Measurements from ENCODE around the gene TMEM266.

TMEM266 gene

GRCh38 chr15:76189106-76189505 is 129.3 kb downstream of the TMEM266 start:
- DNase-seq = no peak

DNA sequence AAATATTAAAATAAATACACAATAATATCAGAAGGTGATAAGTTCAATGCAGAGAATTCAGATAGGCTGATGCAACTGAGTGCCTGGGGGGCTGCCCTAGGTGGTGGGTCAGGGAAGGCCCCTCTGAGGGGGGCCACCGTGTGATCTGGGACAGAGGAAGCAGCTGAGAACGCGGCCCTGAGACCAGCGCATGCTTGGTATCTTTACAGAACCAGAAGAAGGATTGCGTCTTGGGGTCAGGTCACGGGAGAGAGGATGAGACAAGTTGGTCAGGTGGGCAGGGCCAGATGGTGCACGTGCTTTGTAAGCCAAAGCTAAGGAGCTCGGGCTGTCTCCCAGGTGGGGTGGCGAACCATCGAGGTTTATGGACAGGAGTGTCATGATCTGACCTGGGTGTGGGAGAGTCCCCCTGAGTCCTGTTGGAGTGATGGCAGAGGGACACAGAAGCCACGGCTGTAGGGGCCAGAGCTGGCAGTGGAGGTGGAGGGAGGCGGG is 130.3 kb downstream of the TMEM266 start:
- no peak for DNase-seq

DNA sequence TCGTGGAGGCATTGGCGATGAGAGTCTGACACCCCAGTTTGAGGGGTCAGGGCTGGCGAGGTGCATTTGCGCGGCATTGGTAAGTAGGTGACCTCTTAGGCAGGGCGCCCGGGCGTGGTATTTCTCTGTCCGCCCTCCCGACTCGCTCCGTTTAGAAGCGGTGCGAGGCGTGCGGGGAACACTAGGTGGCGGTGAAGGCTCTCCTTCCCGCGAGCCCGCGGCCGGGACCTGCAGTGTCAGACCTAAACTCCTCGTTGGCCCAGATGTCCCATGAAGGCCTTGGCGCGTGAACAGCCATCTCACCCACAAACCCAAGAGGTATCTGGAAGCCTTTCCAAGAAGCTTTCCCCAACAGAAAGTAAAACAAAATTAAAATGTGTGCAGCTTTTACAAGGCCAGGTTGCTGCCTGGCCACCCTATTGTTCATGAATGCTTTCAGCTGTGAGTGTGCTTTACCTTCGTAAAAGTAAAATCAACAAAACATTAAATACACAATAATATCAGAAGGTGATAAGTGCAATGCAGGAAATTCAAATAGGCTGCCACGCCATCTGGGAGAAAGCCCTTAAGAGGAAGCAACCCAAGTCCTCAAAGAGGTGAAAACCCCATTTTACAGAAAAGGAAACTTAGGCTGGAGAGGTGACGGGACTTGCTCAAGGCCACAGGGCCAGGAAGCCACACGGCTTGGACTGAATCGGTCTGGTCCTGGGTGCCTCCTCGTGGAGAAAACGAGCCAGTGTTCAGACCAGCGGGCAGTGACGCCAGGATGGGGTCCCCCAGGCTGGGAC is 131.2 kb downstream of the TMEM266 start:
- DNase-seq = peak; percentile 67

- DNase-seq = no peak
These were observed 131.9 kb downstream of the TMEM266 start for GRCh38 chr15:76191539-76192244.

DNA sequence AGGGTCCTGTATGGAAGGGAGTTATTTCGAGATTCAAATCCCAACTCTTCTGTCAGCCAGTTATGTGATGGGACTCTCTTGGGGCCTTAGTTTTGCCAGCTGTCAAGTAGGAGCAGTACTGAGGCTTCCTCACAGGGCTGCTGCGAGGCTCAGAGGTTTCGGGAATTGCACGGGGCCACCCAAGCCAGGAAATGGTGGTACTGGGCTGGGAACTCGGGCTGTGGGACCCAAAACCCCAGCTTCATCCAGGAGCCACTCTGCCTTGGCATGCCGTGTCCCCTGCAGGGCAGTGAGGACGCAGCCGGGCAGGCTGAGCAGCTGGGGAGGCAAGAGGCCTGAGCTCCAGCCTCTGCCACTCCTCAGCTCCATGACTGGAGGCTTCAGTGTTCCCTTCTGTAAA is 132.9 kb downstream of the TMEM266 start:
- DNase-seq = no peak

- DNase-seq = no peak
These were observed 134.1 kb downstream of the TMEM266 start for GRCh38 chr15:76193934-76194333.

GRCh38 chr15:76195506-76196268 is 135.9 kb downstream of the TMEM266 start:
- DNase-seq = no peak

DNA sequence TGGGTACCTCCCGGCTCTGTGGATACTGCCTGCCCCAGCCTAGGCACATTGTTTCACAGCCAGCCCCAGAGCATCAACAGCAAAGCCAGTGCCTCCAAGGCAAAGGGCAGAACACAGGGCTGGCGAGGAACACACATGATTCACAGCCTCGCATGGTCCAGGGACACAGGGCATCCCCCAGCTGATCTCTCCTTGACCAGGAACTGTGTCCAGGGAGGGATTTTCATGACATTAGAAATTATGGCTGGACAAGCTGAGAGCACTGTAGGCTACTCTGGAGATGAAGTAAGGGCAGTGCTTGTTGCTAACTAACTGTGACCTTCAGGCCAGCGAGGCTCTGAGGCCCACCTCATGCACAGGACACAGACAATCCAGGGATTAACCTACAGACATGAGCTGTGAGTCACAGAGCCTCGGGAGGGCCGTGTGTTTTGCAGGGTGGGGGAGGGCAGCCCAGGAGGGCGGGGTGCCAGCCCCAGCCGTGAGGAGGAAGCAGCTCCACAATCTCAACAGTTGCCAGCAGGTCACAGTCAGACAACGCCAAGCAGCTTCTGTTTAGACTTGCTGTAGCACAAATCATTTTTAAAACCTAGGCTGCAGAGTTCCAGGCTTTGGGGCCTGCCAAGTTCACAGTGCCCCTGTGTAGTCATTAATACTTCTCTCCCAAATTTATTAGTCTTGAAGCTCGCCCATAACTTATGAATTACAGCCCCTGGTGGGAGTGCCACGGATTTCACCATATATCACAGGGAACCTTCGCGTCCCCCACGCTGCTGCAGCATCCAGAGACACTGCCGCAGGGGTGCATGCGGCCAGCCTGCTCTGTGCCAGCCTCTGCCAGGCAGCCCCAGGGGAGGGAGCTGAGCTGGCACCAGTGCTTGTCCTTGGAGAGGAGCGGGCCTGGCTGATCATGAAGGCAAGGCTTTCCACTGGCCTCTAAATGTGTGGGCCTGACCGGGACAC is 136.8 kb downstream of the TMEM266 start:
- peak; percentile 8 for DNase-seq

DNA sequence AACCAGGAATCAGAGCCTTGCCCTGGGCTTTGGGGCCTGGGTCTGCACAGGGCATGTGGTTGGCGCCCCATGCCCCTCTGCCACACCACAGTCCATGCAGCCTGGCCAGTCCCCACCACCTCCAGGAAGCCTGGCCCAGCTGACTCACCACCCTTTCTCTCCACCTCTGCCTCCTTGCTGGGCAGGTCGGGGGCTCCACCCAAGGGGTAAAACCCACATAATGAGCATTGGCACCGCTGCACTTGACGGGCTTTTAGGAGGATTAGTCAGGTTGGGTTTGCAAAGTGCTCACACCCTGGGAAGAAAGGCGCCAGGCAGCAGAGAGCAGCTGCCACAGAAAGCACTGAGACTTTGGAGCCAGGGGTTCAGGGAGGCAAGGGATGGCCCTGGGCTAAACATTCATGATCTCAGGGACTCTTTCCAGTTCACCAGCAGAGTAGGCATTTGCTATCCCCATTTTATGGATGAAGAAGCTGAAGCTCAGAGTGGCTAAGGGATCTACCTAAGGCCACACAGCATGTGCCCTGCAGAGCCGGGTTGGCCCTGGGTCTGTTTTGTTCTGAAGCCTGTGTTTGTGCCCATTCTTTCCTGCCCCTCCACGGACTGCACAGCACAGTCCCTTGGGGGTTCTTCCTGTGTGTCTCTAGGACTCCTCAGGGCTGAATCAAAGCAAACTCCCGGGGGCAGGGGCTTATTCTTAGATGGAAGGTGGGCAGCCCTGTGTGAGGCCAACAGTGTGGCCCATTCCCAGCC is 138.1 kb downstream of the TMEM266 start:
- peak; percentile 13 for DNase-seq

DNA sequence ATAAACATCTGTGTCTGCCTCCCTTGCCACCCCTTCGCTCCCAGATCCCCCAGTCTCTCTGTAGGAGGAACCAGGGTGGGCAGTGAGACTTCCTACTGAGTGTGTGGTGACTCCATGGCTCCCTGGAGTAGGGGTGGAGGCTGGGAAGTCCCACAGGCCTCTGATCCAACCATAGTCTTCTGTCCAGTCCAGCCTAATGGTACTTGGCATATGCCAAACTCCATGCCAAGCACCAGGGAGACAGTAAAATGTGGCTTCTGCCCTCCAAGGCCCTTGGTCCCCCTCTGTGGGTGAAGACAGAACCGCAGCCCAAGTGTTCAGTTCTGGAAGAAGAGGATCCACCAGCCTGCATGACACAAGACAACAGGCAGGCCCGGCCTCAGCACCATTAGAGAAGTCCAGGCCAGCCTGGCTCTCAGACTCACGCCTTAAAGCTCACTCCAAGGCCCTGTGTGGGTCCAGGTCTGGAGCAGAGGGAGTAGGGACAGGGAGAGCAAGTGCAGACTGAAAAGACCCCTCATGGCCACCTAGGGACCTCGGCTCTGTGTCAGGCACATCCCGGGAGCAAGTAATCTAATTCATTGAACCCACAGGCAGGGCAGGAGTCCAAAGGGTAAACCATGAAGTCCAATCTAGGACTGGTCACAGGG is 138.8 kb downstream of the TMEM266 start:
- peak; percentile 4 for DNase-seq

DNA sequence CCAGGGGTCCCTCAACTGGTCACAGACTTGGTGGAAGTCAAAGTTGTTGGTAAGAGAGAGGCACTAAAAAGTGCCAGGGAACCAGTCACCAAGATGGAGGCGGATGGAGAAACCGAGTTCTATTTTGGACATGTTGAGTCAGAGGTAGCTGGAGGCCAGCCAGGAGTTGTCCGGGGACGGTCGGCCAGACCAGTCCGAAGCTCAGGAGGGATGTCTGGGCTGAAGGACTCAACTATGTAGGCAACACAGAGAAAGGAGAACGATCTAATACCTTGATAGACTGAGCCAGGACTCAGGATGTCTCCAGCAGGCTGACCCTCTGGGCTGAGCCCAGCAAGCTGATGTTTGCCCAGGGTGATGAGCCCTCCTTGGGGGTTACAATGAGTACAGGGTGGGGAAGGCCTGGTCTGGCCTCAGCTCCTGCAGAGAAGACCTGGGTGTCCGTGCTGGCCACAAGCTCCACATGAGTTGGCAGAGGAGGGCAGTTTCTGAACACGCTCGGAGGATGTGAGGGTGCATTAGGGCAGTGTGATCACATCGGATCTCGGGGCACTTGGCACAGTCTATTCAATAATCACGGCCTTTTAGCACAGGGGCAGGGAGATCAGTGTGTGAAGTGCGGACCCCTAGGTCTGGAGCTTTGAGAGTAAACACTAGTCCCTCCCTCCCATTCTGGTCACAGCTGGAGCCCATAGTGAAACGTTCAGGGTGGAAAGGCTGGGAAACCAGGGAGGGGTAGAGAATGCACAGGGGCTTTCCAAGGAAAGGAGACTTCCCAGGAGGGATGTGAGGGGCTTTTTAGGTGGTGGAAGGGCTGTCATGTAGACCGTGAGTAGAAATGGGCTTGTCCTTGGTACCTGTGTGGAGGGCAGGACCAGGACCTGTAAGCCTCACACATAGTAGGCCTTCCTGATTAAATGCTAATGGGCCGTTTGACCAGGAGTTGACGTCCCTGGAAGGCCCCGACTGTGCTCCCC is 139.6 kb downstream of the TMEM266 start:
- DNase-seq = peak; percentile 7

DNA sequence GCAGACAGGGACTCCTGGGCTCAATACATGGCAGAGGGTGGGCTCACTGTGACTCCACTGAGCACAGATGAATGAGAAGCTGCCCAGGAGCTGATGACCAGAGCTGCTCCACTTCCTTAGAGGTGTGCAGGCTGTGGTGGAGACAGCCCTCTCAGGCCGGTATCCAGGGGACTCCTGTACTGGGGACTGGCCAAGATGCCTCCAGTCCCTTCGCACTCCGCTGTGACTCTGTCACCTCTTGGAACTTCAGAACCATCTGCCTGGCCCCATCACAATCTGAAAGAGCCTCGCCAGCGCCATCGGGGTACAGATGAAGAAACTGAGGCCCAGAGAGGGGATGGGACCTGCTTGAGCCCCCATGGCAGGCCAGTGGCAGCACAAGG is 140.3 kb downstream of the TMEM266 start:
- DNase-seq = peak; percentile 5

DNA sequence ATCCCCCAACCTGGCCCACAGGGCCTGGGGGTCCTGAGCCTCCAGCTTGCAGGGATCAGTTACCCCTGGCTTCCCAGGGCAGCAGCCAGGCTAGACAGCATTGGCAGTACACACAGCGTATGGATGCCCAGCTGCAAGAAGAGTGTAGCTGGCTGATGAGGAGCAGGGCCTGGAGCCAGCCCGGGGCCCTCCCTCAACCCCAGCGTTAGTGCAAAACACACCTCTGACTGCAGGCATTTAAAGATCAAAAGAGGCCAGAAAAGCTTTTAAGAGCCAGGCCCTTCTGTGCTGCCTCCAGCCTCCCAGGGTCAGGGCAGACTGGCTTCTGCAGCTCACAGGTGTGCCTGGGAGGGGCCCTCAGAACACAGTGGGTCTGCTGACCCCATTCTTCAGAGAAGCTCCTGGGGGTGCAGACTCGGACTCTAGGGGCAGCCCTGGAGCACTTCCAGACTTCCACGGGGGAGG is 140.9 kb downstream of the TMEM266 start:
- no peak for DNase-seq

DNA sequence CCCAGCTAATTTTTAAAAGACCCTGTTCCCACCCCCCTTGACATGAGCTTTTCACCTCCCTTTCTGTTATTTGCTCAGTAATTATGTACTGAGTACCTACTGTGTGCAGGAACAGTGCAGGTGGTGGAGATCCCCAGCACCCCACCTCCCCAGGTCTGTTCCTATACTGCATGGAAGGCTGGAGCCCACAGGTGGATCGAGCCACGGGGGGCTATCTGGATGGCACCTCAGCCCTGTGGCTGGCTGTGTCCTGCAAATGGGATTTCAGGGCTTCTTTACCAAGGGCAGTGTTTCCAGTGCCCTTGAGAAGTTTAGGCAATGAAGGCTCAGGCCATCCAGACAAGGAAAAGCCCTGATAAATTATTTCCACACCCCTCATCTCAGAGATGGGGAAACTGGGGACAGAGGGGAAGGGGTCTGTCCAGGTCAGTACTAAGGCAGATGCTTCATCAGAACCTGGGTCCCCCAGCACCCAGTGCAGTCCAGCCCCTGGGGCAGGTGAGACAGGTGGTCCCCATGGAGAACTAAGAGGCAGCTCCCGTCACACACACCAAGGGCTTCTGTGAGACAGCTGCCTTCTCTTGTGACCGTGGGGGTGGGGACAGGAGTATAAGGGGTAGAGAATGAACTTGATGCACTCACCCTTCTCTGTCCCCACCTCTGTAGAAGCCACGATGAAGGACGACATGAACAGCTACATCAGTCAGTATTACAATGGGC is 141.9 kb downstream of the TMEM266 start:
- no peak for DNase-seq

DNA sequence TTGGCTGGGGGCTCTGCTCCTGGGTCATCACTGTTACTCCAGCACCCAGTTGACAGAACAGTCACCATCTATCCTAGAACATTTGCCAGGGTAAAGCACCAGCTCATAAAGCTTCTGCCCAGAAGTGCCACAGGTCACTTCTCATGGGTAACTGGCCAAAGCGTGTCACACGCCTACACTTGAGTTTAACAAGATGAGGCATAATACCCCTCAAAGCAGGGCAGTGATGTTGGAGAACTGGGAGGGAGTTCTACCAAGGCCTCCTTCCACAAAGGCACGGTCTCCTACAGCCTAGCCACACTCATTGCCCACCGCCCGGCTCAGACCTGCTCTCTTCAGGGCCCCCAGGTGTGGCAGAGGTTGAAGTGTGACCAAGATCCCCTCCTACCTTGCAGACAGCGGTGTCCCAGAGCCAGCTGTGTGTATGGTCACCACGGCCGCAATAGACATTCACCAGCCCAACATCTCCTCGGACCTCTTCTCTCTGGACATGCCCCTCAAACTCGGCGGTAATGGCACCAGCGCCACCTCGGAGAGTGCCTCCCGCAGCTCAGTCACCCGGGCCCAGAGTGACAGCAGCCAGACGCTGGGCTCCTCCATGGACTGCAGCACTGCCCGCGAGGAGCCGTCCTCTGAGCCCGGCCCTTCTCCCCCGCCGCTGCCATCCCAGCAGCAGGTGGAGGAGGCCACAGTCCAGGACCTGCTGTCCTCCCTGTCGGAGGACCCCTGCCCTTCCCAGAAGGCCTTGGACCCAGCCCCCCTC is 143.7 kb downstream of the TMEM266 start:
- DNase-seq = no peak

GRCh38 chr15:76204109-76204845 is 144.5 kb downstream of the TMEM266 start:
- DNase-seq = no peak

DNA sequence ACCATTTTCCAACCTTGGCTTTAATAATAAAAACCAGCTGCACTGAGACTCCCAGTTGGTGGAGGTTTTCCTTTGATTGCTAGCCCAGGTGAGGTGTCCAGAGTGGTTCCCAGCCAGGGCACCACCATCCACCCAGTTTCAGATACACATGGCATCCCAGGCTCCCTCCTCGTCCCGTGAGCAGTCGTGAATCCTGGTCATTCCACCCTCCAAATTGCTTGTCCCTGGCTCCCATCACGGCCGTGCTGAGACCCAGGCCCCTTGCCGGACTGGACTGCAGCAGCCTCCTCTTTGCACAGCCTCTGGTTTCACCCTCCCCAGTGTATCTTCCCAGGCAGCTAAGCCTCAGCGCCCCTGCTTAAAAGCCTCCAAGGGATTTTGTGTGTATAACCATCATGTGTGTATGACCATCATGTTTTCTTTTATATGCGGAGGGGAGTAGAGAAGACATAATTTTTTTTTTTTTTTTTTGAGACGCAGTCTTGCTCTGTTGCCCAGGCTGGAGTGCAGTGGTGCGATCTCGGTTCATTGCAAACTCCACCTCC is 145.2 kb downstream of the TMEM266 start:
- no peak for DNase-seq
